SK-N-SH treated with all-trans-retinoic acid at 6 μM for 48 hours (cell line): Measurements from ENCODE around the gene ZNF431.

Experiments used
- ATAC-seq: fragments of 200-7000 bp; cut with Tn5 transposase; 3 replicates; pipeline ENCODE4 v1.9.1; 2020; ENCODE audit warnings: mild to moderate bottlenecking, moderate library complexity
- ARNTL ChIP-seq: fragments of 450-650 bp; formaldehyde crosslinking; IDR thresholded peaks from 2 replicates; pipeline ENCODE4 v1.5.0; 2020; ENCODE audit warnings: low read depth, mild to moderate bottlenecking, moderate library complexity, borderline replicate concordance
- BACH2 ChIP-seq: fragments of 250-450 bp; sonication (Bioruptor Pico); IDR thresholded peaks from 2 replicates; pipeline ENCODE4 v1.9.0; 2021; ENCODE audit warnings: mild to moderate bottlenecking, borderline replicate concordance
- CSDC2 ChIP-seq: fragments of 250-450 bp; sonication (Bioruptor Pico); IDR thresholded peaks from 2 replicates; pipeline ENCODE4 v1.5.0; 2020; ENCODE audit warnings: mild to moderate bottlenecking, moderate library complexity
- ESRRG ChIP-seq: fragments of 250-450 bp; sonication (Bioruptor Pico); IDR thresholded peaks from 2 replicates; pipeline ENCODE4 v1.6.1; 2021; ENCODE audit warnings: mild to moderate bottlenecking
- GLIS3 ChIP-seq: fragments of 250-450 bp; sonication (Bioruptor Pico); IDR thresholded peaks from 2 replicates; pipeline ENCODE4 v1.5.0; 2020; ENCODE audit warnings: mild to moderate bottlenecking, moderate library complexity
- ISL1 ChIP-seq: fragments of 250-450 bp; sonication (Bioruptor Pico); IDR thresholded peaks from 2 replicates; pipeline ENCODE4 v2.1.2; 2022; ENCODE audit warnings: mild to moderate bottlenecking, moderate library complexity
- OSR1 ChIP-seq: fragments of 250-450 bp; sonication (Bioruptor Pico); IDR thresholded peaks from 2 replicates; pipeline ENCODE4 v1.8.0; 2022; ENCODE audit warnings: moderate library complexity, mild to moderate bottlenecking, inconsistent platforms
- SNAI2 ChIP-seq: fragments of 250-450 bp; sonication (Bioruptor Pico); IDR thresholded peaks from 2 replicates; pipeline ENCODE4 v1.5.0; 2020; ENCODE audit warnings: mild to moderate bottlenecking, moderate library complexity
- TCF4 ChIP-seq: fragments of 250-450 bp; sonication (Bioruptor Pico); IDR thresholded peaks from 2 replicates; pipeline ENCODE4 v1.8.0; 2021; ENCODE audit warnings: mild to moderate bottlenecking, moderate library complexity, borderline replicate concordance
- TOX ChIP-seq: fragments of 250-450 bp; sonication (Bioruptor Pico); IDR thresholded peaks from 2 replicates; pipeline ENCODE4 v1.8.0; 2021; ENCODE audit warnings: mild to moderate bottlenecking, moderate library complexity, borderline replicate concordance
- ZC3H10 ChIP-seq: fragments of 250-450 bp; sonication (Bioruptor Pico); IDR thresholded peaks from 2 replicates; pipeline ENCODE4 v1.5.1; 2021; ENCODE audit warnings: mild to moderate bottlenecking, moderate library complexity
- ZFP3 ChIP-seq: fragments of 250-450 bp; sonication (Bioruptor Pico); IDR thresholded peaks from 2 replicates; pipeline ENCODE4 v1.5.0; 2020; ENCODE audit warnings: mild to moderate bottlenecking, moderate library complexity
- ZFP30 ChIP-seq: fragments of 450-650 bp; formaldehyde crosslinking; IDR thresholded peaks from 2 replicates; pipeline ENCODE4 v1.5.0; 2022; ENCODE audit warnings: mild to moderate bottlenecking, moderate library complexity
- ZNF565 ChIP-seq: fragments of 450-650 bp; formaldehyde crosslinking; conservative IDR thresholded peaks from 2 replicates; pipeline ENCODE4 v1.5.0; 2020; ENCODE audit warnings: low read depth, mild to moderate bottlenecking, moderate library complexity
- ZNF8 ChIP-seq: fragments of 450-650 bp; formaldehyde crosslinking; IDR thresholded peaks from 2 replicates; pipeline ENCODE4 v1.5.0; 2020; ENCODE audit warnings: mild to moderate bottlenecking, moderate library complexity
- TF ChIP-seq, protein P1 (sequence below): fragments of 250-450 bp; sonication (Bioruptor Pico); IDR thresholded peaks from 2 replicates; pipeline ENCODE4 v1.5.0; 2020; ENCODE audit warnings: mild to moderate bottlenecking, moderate library complexity
- TF ChIP-seq, protein P2 (sequence below): fragments of 250-450 bp; sonication (Bioruptor Pico); IDR thresholded peaks from 2 replicates; pipeline ENCODE4 v1.5.1; 2021; ENCODE audit warnings: mild to moderate bottlenecking, moderate library complexity
- TF ChIP-seq, protein P3 (sequence below): fragments of 250-450 bp; sonication (Bioruptor Pico); IDR thresholded peaks from 2 replicates; pipeline ENCODE4 v1.5.1; 2020; ENCODE audit warnings: low read depth, mild to moderate bottlenecking, moderate library complexity
- TF ChIP-seq, protein P4 (sequence below): fragments of 250-450 bp; sonication (Bioruptor Pico); IDR thresholded peaks from 2 replicates; pipeline ENCODE4 v1.8.0; 2021; ENCODE audit warnings: low read depth, mild to moderate bottlenecking, moderate library complexity, borderline replicate concordance
- TF ChIP-seq, protein P5 (sequence below): fragments of 250-450 bp; sonication (Bioruptor Pico); IDR thresholded peaks from 2 replicates; pipeline ENCODE4 v1.8.0; 2020; ENCODE audit warnings: mild to moderate bottlenecking, moderate library complexity, borderline replicate concordance

The ZNF431 gene

DNA sequence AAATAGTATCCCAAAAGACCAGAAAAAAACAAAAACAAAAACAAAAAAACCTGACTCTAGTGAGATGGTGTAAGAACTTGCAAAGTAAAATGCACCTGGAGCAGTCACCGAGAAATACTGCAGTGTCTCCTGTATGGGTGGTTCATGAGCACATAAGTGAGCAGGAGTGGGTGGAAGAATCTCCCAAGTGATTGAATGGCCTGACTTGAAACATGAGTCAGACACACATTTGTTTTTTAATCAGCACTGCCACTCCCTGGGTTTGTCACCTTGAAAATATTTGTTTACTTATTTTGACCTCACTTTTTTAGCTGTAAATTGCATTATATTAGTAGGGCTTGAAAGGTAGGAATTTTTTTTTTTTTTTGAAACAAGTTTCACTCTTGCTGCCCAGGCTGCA is 2.0 kb downstream of the ZNF431 start:
- TF ChIP-seq BACH2 (CRISPR knock-in tag) (no peak), SNAI2 (CRISPR knock-in tag) (no peak), ZFP30 (CRISPR knock-in tag) (no peak), ISL1 (CRISPR knock-in tag) (no peak), ARNTL (CRISPR knock-in tag) (no peak)
- TF ChIP-seq, protein P1, sequence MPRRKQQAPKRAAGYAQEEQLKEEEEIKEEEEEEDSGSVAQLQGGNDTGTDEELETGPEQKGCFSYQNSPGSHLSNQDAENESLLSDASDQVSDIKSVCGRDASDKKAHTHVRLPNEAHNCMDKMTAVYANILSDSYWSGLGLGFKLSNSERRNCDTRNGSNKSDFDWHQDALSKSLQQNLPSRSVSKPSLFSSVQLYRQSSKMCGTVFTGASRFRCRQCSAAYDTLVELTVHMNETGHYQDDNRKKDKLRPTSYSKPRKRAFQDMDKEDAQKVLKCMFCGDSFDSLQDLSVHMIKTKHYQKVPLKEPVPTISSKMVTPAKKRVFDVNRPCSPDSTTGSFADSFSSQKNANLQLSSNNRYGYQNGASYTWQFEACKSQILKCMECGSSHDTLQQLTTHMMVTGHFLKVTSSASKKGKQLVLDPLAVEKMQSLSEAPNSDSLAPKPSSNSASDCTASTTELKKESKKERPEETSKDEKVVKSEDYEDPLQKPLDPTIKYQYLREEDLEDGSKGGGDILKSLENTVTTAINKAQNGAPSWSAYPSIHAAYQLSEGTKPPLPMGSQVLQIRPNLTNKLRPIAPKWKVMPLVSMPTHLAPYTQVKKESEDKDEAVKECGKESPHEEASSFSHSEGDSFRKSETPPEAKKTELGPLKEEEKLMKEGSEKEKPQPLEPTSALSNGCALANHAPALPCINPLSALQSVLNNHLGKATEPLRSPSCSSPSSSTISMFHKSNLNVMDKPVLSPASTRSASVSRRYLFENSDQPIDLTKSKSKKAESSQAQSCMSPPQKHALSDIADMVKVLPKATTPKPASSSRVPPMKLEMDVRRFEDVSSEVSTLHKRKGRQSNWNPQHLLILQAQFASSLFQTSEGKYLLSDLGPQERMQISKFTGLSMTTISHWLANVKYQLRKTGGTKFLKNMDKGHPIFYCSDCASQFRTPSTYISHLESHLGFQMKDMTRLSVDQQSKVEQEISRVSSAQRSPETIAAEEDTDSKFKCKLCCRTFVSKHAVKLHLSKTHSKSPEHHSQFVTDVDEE: no peak
- TF ChIP-seq, protein P2, sequence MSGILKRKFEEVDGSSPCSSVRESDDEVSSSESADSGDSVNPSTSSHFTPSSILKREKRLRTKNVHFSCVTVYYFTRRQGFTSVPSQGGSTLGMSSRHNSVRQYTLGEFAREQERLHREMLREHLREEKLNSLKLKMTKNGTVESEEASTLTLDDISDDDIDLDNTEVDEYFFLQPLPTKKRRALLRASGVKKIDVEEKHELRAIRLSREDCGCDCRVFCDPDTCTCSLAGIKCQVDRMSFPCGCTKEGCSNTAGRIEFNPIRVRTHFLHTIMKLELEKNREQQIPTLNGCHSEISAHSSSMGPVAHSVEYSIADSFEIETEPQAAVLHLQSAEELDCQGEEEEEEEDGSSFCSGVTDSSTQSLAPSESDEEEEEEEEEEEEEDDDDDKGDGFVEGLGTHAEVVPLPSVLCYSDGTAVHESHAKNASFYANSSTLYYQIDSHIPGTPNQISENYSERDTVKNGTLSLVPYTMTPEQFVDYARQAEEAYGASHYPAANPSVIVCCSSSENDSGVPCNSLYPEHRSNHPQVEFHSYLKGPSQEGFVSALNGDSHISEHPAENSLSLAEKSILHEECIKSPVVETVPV: no peak
- TF ChIP-seq, protein P3, sequence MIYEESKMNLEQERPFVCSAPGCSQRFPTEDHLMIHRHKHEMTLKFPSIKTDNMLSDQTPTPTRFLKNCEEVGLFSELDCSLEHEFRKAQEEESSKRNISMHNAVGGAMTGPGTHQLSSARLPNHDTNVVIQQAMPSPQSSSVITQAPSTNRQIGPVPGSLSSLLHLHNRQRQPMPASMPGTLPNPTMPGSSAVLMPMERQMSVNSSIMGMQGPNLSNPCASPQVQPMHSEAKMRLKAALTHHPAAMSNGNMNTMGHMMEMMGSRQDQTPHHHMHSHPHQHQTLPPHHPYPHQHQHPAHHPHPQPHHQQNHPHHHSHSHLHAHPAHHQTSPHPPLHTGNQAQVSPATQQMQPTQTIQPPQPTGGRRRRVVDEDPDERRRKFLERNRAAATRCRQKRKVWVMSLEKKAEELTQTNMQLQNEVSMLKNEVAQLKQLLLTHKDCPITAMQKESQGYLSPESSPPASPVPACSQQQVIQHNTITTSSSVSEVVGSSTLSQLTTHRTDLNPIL (CRISPR knock-in tag): no peak
- TF ChIP-seq, protein P4, sequence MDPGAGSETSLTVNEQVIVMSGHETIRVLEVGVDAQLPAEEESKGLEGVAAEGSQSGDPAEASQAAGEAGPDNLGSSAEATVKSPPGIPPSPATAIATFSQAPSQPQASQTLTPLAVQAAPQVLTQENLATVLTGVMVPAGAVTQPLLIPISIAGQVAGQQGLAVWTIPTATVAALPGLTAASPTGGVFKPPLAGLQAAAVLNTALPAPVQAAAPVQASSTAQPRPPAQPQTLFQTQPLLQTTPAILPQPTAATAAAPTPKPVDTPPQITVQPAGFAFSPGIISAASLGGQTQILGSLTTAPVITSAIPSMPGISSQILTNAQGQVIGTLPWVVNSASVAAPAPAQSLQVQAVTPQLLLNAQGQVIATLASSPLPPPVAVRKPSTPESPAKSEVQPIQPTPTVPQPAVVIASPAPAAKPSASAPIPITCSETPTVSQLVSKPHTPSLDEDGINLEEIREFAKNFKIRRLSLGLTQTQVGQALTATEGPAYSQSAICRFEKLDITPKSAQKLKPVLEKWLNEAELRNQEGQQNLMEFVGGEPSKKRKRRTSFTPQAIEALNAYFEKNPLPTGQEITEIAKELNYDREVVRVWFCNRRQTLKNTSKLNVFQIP (CRISPR knock-in tag): no peak
- no peak for ATAC-seq

DNA sequence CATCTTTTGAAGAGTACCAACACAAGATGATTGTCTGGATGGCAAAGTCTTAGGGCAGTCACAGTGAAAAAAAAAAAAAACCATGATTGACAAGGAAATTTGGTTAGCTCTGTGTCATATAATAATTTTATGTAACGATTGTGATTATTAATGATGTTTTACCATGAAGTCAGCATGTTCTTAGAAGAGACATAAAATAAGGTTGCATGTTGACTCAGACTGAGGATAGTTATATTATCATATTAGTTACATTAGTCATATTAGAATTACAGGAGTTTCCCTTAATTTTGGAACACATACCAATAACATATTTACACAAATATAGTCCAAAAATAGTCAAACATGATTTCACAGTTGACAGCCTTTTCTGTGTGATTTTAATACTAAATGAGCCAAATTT is 5.7 kb downstream of the ZNF431 start:
- ATAC-seq: no peak
- TF ChIP-seq, protein P5, sequence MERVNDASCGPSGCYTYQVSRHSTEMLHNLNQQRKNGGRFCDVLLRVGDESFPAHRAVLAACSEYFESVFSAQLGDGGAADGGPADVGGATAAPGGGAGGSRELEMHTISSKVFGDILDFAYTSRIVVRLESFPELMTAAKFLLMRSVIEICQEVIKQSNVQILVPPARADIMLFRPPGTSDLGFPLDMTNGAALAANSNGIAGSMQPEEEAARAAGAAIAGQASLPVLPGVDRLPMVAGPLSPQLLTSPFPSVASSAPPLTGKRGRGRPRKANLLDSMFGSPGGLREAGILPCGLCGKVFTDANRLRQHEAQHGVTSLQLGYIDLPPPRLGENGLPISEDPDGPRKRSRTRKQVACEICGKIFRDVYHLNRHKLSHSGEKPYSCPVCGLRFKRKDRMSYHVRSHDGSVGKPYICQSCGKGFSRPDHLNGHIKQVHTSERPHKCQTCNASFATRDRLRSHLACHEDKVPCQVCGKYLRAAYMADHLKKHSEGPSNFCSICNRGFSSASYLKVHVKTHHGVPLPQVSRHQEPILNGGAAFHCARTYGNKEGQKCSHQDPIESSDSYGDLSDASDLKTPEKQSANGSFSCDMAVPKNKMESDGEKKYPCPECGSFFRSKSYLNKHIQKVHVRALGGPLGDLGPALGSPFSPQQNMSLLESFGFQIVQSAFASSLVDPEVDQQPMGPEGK: no peak
- TF ChIP-seq TCF4 (CRISPR knock-in tag) (no peak), OSR1 (CRISPR knock-in tag) (no peak), GLIS3 (no peak), ZNF565 (CRISPR knock-in tag) (no peak), ESRRG (CRISPR knock-in tag) (no peak), ZFP30 (CRISPR knock-in tag) (no peak), ZNF8 (CRISPR knock-in tag) (no peak), CSDC2 (CRISPR knock-in tag) (no peak), ARNTL (CRISPR knock-in tag) (no peak), ZFP3 (no peak), TOX (CRISPR knock-in tag) (no peak), ZC3H10 (CRISPR knock-in tag) (no peak)
- TF ChIP-seq, protein P1: no peak
- TF ChIP-seq, protein P4 (CRISPR knock-in tag): no peak
- TF ChIP-seq, protein P2: no peak
- TF ChIP-seq, protein P3 (CRISPR knock-in tag): no peak
- TF ChIP-seq, all 23 proteins: peak for 0
